Measurements from ENCODE around the gene ADARB1.

ADARB1 gene

DNA sequence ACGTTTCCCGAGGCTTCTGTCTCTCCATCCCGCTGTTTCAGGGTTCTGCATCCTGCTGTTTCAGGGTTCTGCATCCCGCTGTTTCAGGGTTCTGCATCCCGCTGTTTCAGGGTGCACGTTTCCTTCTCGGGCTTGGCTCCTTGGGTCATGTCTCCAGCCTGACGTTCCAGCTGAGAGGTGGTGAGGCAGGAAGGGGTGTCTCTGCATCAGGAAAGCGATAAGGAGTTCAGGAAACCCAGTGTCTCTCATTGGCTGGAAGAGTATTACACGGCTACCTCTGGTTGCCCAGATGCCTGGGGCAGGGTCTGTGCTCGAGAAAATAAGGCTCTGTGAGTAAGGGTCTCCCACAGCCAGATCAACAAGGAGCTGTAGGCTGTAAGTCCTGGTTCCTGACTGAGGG lies 21.1 kb downstream of the ADARB1 start:
- DNase-seq (ENCODE audit: low read depth in 3 of 3), result no peak

DNA sequence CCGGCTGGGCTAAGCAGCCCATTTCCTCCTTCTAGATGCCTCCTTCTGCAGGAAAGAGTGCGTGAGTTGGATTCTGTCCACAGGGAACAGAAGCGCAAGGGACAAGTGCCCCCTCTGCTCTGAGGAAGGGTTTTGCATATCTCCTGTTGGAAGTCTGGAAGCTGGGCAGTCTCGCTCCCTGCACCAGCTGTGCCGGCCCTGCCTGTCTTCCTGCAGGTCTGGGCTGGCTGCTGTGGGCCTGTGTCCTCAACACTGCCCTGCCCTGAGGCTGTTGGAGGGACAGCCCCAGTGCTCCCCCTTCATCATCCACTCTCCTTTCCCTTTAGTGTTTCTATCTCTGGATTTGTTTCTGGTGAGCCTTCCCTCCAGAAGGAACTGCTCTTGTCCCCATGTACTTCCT lies 21.8 kb downstream of the ADARB1 start:
- no peak for DNase-seq (ENCODE audit: low read depth in 3 of 3)

DNA sequence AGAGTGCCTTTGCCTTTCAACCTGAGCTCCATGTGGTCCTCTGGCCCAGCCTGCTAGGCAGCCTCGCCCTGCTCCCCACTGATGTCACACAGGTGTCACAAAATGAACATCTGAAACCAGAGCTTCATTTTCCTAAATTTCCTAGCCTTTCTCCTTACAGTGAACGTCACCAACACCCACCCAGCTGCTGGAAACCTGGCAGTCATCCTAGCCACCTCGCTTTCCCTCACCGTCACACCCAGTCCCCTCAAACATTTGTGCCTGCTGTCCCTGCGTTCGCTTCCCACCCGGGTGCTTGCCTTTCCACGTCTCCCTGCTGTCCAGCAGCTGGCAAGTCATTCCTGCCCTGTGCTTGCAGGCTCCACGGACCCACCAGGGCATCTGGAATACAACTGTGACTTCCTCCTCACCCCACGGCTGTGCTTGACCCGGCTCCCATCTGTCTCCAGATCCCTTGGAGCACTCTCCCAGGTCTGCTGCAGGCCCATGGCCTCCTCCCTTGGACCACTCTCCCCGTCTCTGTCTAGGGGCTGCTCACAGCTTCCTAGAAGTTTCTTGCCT lies 23.5 kb downstream of the ADARB1 start:
- no peak for DNase-seq (ENCODE audit: low read depth in 3 of 3)

DNA sequence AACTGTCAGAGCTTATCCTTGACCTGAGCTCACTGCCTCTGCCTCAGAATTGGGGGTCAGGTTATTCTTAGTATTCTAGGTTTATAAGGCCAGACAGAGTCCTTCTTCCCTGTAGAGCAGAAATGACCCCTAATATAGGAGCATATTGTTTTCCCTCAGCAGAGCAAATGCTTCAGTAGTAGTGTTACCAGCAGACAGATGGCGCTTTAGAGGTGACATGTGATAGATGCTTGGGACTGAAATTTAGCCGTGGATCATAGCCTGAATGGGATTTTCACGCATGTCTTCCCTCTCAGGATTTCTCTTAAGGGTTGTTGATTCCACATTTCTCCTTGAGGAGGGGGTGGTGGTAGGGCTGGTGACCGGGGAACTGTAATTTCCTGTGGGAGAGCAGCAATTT lies 24.5 kb downstream of the ADARB1 start:
- DNase-seq (ENCODE audit: low read depth in 3 of 3), result no peak

DNA sequence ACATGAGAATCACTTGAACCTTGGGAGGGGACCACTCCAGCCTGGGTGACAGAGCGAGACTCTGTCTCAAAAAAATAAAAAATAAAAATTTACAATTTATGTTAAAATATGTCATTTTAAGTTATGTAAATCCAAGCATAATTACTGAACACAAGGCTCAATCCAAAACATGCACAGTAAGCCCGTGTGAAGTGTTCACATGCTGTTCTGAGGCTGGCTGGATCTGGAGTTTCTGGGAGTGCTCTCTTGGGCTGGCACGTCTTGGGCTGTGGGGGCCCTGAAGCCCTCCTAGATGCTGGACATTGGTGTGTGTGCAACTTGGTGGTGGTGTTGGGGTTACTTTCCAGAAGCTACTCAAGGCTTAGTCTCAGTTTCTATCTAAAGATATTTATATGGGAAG lies 25.2 kb downstream of the ADARB1 start:
- DNase-seq (ENCODE audit: low read depth in 3 of 3), result no peak

DNA sequence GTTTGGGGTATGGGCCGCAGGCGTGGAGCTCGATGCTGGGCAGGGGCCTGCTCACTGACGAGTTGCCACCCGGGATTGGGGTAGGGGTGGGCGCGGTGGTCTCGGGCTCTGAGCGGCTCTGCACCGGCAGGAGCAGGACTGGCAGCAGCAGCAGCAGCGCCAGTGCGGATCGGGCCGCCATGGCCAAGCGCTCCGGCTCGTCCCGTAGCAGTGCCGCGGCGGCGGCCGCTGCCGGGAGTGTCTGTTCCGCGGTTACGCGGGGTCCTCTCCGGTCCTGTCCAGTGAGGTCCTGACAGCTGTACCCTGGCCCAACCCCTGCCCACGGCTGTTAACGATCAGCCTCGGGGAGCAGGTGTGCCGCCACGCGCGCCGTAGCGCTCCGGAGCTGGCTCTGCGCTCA lies 26.5 kb downstream of the ADARB1 start:
- DNase-seq (ENCODE audit: low read depth in 3 of 3), result no peak

DNA sequence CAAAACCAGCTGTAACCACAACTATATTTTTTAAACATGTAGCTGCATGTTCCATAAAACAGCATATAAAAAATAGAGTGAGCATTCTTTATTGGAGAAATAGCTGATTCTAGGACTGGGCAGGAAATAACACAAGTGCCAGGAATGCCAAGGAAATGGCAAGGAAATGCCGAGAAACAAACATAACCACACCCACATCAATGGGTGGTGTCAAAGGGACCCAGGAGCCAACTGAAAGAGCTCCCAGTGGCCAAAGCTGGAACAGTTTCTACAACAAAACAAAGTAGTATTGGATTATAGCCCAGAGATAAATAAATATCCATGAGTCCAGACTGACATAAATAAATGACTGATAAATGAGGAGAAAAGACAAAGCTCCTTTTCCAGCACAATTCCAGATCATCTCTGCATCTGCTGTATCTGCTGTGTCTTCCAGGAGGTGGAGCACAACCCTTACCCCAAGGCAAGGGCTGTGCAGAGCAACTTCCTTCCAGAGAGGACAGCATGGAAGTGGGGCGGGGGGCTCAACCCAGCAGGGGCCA lies 28.1 kb downstream of the ADARB1 start:
- DNase-seq (ENCODE audit: low read depth in 3 of 3), result no peak

DNA sequence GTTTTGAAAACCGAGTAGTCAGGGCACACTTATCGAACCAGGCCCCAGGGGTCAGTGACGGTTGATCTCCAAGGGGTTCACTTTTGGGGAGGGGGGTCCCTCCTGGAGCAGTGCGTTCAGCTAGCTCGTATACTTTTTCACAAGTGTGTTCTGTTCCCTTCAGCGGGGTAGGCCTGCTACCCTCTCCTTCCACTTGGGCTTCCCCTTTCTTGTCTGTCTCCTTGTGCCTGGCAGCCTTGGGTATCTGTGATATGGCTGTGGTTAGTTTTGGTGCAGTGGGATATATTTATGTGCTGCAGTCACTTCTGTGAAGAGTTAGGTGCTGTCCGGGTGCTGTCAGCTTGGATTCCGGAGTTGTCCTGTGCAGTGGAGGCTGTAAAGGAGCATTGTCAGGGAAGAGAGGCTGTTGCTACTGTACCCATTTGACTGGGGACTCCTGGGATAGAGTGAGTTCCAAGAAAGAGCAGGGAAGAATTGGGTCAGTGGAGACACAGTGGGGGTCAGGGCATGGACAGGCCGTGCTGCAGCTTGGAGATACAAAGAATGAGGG lies 29.7 kb downstream of the ADARB1 start:
- no peak for DNase-seq (ENCODE audit: low read depth in 3 of 3)

DNA sequence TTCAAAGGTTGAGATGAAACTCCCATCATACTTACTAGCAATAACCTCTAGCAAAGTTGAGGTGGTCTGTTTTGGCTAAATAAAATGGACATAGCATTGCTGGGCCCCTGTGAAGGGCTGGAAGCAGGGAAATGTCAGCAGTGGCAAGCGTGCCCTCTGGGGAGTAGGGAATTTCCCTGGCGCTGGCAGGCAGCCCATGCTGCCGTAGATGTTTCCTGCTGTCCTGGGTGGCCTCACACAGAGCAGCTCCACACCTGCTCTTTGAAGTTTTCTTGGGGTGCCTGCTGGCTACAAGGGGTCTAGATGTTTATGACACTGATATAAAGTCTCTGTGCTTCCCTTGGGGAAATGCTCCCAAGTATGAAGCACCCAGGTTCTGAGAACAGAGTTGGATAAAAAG lies 30.2 kb downstream of the ADARB1 start:
- DNase-seq (ENCODE audit: low read depth in 3 of 3), result peak in 1 of 3 experiments; percentile 31

DNA sequence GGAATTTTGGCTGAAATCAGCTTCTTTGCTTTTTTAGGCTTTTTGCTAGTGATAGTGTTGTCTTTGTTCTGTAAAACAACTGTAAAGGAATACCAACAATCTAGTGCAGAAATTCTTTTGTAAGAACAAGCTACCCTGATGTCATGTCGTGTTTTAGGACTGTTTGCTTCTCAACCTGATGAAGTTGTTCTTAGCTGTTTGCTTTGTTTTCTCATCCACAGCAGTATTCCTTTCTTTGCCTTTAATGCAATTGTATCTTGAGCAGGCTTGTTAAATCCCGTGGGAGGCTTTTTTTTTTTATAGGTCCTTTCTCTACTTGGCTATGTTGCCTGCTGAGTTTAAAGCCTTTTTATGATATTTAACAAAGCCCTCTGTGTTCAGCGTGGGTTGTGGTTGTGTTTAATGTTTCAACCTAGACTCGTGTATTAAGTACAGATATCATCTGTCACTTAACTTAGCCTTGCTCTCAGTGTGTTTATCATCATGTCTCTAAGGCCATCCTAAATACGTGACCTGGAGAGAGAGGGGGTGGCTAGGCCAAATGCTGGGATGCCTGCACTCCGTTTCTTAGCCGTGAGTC lies 31.6 kb downstream of the ADARB1 start:
- no peak for DNase-seq (ENCODE audit: low read depth in 3 of 3)

DNA sequence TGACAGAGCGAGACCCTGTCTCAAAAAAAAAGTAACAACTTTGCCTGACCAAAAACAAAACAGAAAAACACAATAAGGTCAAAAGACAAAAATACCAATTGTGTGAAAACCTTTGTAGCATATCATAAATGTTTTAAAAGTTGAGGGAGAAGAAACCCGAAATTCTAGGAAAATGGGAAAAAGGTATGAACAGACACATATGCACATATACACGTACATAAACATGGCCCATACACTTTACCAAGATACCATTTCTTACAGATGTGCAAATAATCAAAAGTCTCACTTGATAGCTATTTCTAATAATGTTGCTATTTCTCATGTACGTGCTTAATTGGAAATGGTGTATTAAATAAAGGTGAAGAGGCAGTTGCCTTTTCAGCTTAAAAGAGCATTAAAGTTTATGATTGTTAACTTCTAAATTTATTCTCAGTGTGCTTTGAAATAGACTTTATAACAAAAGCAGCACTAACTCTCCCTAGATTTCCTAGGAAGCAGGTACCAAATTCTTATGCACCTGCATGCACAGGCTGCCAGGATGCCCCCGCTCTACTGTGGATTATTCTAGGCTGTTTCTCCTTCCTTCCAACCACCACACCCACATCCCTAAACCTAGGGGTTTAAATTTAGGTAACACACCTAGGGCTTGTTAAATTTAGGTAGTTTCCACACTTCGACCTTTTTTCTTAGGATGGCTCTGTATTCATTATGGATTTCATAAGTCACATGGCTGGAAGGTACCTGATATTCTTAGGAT lies 33.8 kb downstream of the ADARB1 start:
- DNase-seq (ENCODE audit: low read depth in 3 of 3), result no peak

DNA sequence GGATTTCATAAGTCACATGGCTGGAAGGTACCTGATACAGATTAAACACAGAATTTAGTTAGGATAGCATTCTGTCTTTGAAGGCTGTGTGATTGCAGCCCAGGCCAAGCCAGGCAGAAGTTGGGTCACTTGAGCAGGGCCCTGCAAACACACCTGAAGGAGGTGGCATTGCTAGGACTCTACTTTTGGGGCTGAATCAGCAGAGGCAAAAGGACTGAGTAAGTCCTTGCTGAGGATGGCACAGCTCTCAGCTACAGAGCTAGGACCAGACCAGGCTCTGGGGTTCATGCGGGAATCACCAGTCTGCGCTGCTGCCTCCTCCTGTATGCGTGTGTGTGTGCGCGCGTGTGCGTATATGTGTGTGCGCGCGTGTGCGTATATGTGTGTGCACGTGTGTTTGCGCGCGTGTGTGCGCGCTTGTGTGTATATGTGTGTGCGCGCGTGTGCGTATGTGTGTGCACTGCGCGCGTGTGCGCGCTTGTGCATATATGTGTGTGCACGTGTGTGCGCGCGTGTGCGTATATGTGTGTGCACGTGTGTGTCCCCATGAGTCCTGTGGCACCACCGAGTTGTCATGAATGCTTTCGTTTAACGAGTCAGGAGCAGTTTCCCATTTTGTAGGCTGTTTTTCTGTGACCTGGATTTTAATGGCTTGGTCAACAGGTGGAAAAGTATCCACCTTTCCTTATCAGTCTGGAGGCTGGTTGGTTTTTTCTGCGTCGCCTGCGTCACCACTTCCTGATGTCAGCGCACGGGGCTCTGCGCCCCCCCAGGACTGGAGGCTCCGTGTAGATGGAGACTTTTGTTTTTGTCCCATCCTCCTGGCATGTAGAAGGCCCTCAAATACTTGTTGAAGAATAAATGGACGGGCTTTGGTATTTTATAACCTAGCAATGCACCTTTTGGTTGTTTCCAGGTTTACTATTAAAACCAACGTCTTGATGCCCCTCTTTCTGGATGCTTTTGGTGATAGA lies 34.7 kb downstream of the ADARB1 start:
- no peak for DNase-seq (ENCODE audit: low read depth in 3 of 3)

DNA sequence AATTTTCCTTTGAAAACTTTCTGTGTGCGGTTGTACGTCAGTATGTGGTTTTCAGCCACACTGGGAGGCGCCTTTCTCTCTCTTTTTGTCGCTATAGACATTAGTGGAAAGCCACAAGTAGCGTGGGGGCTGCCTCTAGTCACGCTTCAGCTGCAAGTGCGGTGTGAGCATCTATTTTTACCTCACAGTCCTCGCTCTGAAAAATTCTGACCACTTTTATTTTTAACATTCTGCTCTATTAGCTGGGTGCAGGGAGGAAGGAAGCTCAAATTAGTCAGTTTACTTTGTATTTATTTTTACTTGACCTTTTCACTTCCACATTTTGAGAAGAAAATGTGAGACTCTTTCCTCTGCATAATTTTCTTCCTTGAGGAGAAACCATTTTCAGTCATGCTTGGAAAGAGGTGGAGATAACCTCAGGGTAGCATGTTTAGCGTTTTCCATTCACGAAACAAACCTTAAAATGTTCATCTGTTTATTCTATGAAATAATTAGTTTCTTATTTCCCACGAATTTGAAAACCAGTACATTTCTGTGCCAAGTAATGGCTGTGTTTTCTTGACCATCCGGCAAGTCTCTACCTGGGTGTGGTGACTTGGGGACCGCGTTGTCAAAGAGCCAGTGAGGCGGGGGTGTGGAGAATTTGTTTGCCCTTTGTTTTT lies 35.6 kb downstream of the ADARB1 start:
- DNase-seq (ENCODE audit: low read depth in 3 of 3), result peak in 1 of 3 experiments; percentile 56

DNA sequence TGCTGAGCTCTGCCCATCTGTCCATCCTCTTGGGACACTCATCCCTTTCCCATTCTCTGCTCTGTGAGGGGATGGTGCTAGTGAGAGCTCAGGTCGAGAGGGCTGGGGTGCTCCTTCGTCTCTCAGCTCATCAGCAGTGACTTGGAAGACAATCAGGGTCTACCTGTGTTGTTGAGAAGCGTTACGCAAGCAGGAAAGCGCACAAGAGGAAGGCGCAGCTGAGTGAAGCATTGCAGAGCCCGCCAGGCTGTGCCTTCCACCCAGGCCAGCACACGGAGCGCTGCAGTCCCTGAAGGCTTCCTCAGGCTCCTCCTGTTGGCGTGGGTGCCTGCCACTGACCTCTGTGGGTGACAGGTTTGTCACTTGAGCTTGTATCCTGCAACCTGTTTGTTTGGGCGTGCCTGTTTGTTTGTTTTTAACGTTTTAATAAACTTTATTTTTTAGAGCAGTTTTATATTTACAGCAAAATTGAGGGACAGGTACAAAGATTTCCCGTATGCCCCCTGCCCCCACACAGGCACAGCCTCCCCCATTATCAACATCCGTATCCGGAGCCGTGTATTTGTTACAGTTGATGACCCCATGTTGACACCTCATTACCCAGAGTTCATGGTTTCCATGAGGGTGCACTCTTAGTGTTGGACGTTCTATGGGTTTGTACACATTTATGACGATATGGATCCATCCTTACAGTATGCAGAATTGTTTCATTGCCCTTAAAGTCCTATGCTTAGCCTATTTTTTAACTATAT lies 36.7 kb downstream of the ADARB1 start:
- no peak for DNase-seq (ENCODE audit: low read depth in 3 of 3)

DNA sequence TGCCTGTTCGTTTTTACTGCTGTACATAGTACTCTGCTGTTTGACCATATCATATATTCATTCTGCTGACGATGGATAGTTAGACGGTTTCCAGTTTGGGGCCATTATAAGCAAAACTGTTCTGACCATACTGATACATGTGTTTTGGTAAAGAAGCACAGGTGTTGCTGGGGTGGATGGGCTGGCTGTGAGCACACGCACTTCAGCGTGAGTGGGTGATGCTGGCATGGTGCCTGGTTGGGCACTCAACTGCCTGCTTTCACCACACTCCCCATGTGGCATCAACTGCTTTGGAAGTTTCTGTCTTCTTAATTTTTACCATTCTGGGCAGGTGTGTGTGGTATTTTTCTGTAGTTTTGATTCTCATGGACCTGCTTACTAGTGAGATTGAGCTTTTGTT lies 37.3 kb downstream of the ADARB1 start:
- DNase-seq (ENCODE audit: low read depth in 3 of 3), result no peak

DNA sequence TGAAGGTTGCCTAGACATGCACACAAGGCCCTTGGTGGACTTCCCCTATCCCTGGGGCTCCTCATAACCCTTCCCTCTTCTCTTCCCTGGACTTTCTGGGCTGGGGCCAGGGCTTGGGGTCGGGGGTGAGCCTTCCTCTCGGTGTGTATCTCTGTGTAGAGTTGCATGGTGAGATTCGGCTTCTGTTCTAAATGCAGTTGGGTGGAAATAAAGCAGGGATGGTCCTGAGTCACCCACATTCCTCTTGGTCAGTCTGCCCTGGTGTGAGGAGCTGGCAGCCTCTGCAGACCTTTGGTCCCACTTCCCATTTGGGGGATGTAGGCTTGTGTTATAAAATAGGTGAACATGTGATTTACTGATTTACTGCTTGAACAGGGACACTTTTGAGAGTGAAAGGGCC lies 38.0 kb downstream of the ADARB1 start:
- no peak for DNase-seq (ENCODE audit: low read depth in 3 of 3)

DNA sequence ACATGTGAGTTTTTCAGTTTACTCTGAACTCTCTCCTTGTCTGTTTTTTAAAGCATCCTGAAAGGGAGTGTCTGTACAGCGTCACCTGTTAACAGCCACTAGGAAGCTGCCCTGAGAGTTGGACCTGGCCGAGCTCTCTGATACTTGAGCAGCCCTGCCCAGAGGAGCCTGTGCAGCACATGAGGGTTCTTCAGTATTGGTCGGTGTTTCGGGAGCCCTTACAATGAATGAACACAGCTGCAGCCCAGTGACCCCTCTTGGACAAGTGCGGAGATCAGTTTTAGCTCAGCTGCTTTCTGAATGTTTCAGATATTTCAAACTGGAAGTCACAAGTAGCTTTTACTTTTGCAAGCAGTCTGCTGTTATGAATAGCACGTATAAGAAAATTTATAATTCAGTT lies 39.2 kb downstream of the ADARB1 start:
- DNase-seq (ENCODE audit: low read depth in 3 of 3), result no peak

DNA sequence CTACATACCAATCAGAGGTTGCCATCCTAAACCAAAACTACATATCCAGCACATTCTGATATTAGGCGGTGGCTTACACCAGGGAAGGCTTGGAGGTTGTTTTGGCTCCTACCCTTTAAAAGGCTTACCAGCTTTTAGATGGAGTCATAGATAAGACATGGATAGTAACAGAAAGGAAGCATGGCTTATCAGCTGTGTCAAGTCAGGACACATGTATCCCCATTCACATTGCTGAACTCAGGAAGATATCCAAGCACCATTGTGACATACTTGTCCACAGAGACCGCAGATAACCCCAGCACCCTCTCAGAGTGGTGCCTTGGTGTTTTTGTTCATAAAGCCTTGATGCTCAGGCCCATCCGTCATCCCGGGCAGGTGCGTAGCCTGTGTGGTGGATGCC lies 39.7 kb downstream of the ADARB1 start:
- no peak for DNase-seq (ENCODE audit: low read depth in 3 of 3)

DNA sequence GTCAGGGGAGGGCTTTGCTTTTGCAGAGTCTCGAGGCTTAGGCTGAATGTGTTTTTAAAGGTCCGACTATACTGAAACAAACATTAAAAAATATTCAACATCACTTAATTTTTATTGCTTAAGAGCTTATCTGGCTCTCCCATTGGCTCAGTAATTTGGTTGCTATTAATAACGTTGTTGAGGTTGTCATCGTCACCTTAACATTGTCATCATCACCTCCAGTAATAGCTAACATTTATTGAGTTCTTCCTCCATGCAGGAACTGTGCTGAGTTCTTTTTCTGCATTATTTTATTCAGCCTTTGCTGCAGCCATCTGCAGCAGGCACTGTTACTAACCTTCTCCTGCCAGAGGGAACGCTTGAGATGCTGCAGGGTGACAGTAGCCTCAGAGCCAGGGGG lies 40.1 kb downstream of the ADARB1 start:
- DNase-seq (ENCODE audit: low read depth in 3 of 3), result no peak

DNA sequence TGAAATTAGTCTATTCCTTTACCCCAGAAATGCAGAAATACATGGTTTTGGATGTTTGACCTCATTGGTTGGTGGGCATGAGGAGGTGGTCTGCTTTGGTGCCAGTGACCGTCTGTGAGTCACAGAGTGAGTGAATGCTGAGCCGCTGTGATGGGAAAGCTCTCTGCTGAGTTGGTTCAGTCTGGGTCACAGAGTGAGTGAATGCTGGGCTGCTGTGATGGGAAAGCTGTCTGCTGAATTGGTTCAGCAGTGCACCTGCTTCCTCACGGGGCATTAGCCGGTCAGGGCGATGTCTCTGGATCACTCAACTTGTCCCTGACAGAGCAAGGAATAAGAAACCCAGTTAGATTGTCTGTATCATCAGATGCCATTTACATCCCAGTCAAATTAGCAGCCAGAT lies 40.8 kb downstream of the ADARB1 start:
- no peak for DNase-seq (ENCODE audit: low read depth in 3 of 3)

Data from stimulated activated CD4-positive, alpha-beta T cell treated with anti-CD3 and anti-CD28 coated beads, TNF-alpha, amount 100 ng/mL, for 24 hours (primary cell).